DOHH2 (cell line): ENCODE data around the gene NEUROG2.

ENCODE experiments used
- EZH2phosphoT487 ChIP-seq: fragments of 200-600 bp; sonication (generic); IDR thresholded peaks from 2 replicates; pipeline ENCODE4 v1.6.1; 2017; ENCODE audit warnings: borderline replicate concordance, mild to moderate bottlenecking, antibody characterized with exemption, low read length, moderate library complexity, mixed read lengths
- TF ChIP-seq, protein P1 (sequence below): fragments of 200-600 bp; sonication (generic); IDR thresholded peaks from one replicate; pipeline ENCODE4 v1.5.1; 2014; ENCODE audit warnings: antibody characterized with exemption, mild to moderate bottlenecking, low read depth, low read length; ENCODE audit not compliant: poor library complexity, severe bottlenecking

DNA sequence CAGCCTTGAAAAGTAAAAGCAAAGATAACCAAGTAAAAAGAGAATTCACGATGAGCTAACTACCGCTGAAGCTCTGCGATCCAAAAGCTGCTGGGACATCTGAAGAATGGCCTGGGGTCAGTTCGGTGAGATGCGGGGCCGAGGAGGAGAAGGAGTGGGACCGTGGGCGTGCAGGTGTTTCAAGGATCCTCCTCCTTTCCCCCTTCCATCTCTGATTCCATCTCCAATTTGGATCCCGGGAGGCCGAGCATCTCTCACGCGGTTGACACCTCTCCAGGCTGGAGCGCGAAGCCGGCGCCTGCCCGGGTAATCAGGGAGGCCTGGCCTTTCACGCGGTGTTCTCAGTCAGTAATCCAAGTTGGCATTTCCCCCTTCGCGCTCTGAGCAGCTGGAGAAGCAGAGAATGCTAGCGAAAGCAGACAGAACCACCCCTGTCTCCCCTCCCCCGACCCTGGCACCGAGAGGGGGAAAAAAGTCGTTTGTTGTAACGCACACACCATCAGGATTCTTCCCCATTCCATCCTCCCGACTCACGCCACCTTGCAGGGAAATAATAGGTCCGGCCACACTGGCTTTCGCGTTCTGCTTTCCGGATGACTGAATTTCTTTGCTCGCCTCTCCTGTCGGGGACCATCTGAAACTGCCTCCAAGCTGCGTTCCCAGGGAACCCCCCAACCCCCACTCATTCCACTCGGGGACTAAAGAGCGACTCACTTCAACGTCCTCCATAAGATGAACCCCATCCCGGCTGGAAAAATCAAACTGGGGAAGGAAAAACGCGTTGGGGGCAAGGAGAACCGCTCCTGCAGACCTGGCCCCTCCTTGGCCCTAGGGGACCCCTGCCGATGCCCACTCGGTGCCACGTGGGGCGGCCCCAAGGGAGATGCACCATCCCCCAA is 6.5 kb downstream of the NEUROG2 start:
- TF ChIP-seq, protein P1, sequence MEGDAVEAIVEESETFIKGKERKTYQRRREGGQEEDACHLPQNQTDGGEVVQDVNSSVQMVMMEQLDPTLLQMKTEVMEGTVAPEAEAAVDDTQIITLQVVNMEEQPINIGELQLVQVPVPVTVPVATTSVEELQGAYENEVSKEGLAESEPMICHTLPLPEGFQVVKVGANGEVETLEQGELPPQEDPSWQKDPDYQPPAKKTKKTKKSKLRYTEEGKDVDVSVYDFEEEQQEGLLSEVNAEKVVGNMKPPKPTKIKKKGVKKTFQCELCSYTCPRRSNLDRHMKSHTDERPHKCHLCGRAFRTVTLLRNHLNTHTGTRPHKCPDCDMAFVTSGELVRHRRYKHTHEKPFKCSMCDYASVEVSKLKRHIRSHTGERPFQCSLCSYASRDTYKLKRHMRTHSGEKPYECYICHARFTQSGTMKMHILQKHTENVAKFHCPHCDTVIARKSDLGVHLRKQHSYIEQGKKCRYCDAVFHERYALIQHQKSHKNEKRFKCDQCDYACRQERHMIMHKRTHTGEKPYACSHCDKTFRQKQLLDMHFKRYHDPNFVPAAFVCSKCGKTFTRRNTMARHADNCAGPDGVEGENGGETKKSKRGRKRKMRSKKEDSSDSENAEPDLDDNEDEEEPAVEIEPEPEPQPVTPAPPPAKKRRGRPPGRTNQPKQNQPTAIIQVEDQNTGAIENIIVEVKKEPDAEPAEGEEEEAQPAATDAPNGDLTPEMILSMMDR: no peak
- no peak for TF ChIP-seq EZH2phosphoT487
